ENCODE data around the gene CADM2.
"Not testable (repeated sequence)": the region's sequence is repeated elsewhere in the genome, so short reads cannot be mapped to it uniquely, and the experiment has no call there.

CADM2 gene

GRCh38 chr3:84958495-84959469 lies at the start of gene CADM2:
Gene CADM2, plus strand, starts transcription at chr3:84958989.
- no peak for DNase-seq (ENCODE audit: low read depth, low spot score)

- DNase-seq (ENCODE audit: low read depth, low spot score) = not testable (repeated sequence)
Observed at GRCh38 chr3:84918592-84918991, 40.2 kb upstream of the CADM2 start.

- DNase-seq (ENCODE audit: low read depth, low spot score) = no peak
Observed at GRCh38 chr3:84922682-84923081, 36.1 kb upstream of the CADM2 start.

- no peak for DNase-seq (ENCODE audit: low read depth, low spot score)
Observed at GRCh38 chr3:84925571-84925970, 33.2 kb upstream of the CADM2 start.

GRCh38 chr3:84943379-84943778 lies 15.4 kb upstream of the CADM2 start:
- no peak for DNase-seq (ENCODE audit: low read depth, low spot score)

GRCh38 chr3:84946240-84946639 lies 12.5 kb upstream of the CADM2 start:
- DNase-seq (ENCODE audit: low read depth, low spot score) = no peak

- DNase-seq (ENCODE audit: low read depth, low spot score) = no peak
Observed at GRCh38 chr3:84959470-84960271, 882 bp downstream of the CADM2 start.

GRCh38 chr3:84960581-84960980 lies 1.8 kb downstream of the CADM2 start:
- no peak for DNase-seq (ENCODE audit: low read depth, low spot score)

GRCh38 chr3:84961011-84961410 lies 2.2 kb downstream of the CADM2 start:
- DNase-seq (ENCODE audit: low read depth, low spot score) = no peak

- no peak for DNase-seq (ENCODE audit: low read depth, low spot score)
Observed at GRCh38 chr3:84961521-84962255, 2.9 kb downstream of the CADM2 start.

- no peak for DNase-seq (ENCODE audit: low read depth, low spot score)
Observed at GRCh38 chr3:84962415-84962814, 3.6 kb downstream of the CADM2 start.

GRCh38 chr3:84963137-84963536 lies 4.3 kb downstream of the CADM2 start:
- no peak for DNase-seq (ENCODE audit: low read depth, low spot score)

GRCh38 chr3:84965141-84965540 lies 6.4 kb downstream of the CADM2 start:
- no peak for DNase-seq (ENCODE audit: low read depth, low spot score)

GRCh38 chr3:84967767-84968581 lies 9.2 kb downstream of the CADM2 start:
- DNase-seq (ENCODE audit: low read depth, low spot score) = no peak

- no peak for DNase-seq (ENCODE audit: low read depth, low spot score)
Observed at GRCh38 chr3:84968701-84969235, 10.0 kb downstream of the CADM2 start.

- DNase-seq (ENCODE audit: low read depth, low spot score) = no peak
Observed at GRCh38 chr3:84974347-84974746, 15.6 kb downstream of the CADM2 start.

GRCh38 chr3:84977021-84977420 lies 18.2 kb downstream of the CADM2 start:
- DNase-seq (ENCODE audit: low read depth, low spot score) = no peak

- DNase-seq (ENCODE audit: low read depth, low spot score) = no peak
Observed at GRCh38 chr3:84978843-84979242, 20.1 kb downstream of the CADM2 start.

GRCh38 chr3:84980011-84980410 lies 21.2 kb downstream of the CADM2 start:
- no peak for DNase-seq (ENCODE audit: low read depth, low spot score)

GRCh38 chr3:84980456-84980855 lies 21.7 kb downstream of the CADM2 start:
- no peak for DNase-seq (ENCODE audit: low read depth, low spot score)

GRCh38 chr3:84983490-84983889 lies 24.7 kb downstream of the CADM2 start:
- no peak for DNase-seq (ENCODE audit: low read depth, low spot score)
